Smooth muscle cell of the umbilical artery (primary cell): ENCODE measurements around the gene SLC17A6. TPM values are rescaled to one million over a fixed set of nuclear protein-coding genes. Genes with fewer than 3 reads are reported as not detected.

Source experiments
- total RNA-seq: library from RNA; depleted of rRNA; stranded (reverse); fragments of >200 nt; gene quantifications from 2 replicates; pipeline ENCODE4 v1.2.3, GENCODE V29; 2014

The SLC17A6 gene
- not detected in 2 replicates for total RNA-seq

DNA sequence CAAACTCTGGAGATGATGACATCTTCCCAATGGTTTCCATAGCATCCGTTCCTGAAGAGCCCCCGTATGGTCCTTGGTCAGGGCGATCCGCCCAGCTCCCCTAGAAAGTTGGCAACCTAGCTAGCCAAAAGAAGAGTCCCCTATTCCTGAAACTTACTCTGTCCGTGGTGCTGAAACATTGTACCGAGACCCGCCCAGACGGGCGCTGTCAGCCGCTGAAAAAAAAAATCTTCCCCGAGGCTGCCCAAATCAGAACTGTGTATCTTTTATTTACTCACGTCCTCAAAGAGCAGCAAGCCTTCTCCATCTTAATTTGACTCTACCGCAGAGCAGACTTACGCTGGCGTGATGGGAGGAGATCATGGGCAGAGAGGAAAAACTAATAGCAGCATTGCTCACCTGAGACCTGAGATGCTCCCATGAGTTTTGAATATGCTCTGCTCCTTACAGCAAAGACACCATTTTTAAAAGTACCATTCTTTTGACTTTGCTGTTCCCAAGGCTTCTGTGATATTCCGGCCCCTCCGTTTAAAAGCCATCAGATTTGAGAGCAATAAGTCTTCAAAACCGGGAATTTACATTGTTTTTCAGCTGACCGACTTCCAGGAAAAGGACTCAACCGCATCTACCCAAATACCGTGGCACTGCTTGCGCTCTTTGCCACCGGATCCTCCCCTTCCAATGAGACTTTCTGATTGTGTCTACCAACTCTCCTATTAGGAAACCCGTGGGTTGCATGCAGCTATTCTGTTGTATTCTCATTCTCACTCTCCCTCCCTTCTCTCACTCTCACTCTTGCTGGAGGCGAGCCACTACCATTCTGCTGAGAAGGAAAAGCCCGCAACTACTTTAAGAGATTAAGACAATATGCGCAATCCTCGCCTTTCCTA, at the start of gene SLC17A6:
Gene SLC17A6 (plus strand): TSS at position 786 of the 890 bp plus-strand sequence. CDS start 153 bp downstream, outside the sequence.

Other genes starting within 250 kb of the SLC17A6 start
- gene ANO5, start 145.3 kb upstream of the SLC17A6 start, total RNA-seq: not detected in 2 replicates